GM23338 (cell line): Measurements from ENCODE around the gene SERPINI1.

Experiments used
- CREB1 ChIP-seq: fragments of 250-450 bp; sonication (Bioruptor Pico); IDR thresholded peaks from 2 replicates; pipeline ENCODE4 v1.5.0; 2020; ENCODE audit warnings: low read depth, mild to moderate bottlenecking, moderate library complexity
- CTCF ChIP-seq, 2 experiments: fragments of 200-600 bp in 1 of 2; sonication (generic) in 1 of 2; conservative IDR thresholded peaks; 2 replicates each; pipeline versions ENCODE4 v1.5.1 to v1.6.1; 2016 to 2017; ENCODE audit warnings: antibody characterized with exemption in 2 of 2, low read depth in 2 of 2, mild to moderate bottlenecking in 2 of 2, moderate library complexity in 1 of 2
- ETS1 ChIP-seq: IDR thresholded peaks from 2 replicates; pipeline ENCODE4 v1.6.1; 2016; ENCODE audit warnings: antibody characterized with exemption
- EZH2 ChIP-seq: fragments of 200-600 bp; sonication (generic); IDR thresholded peaks from one replicate; pipeline ENCODE4 v1.8.0; 2017; ENCODE audit warnings: antibody characterized with exemption, mild to moderate bottlenecking, low read depth; ENCODE audit not compliant: unreplicated experiment
- EZH2phosphoT487 ChIP-seq: fragments of 200-600 bp; sonication (generic); IDR thresholded peaks from one replicate; pipeline ENCODE4 v1.8.1; 2018; ENCODE audit warnings: antibody characterized with exemption; ENCODE audit not compliant: unreplicated experiment
- JUNB ChIP-seq: IDR thresholded peaks from one replicate; pipeline ENCODE4 v1.6.1; 2016; ENCODE audit warnings: antibody characterized with exemption; ENCODE audit not compliant: unreplicated experiment
- NANOG ChIP-seq: IDR thresholded peaks from 2 replicates; pipeline ENCODE4 v1.6.1; 2016; ENCODE audit warnings: antibody characterized with exemption, borderline replicate concordance
- POLR2AphosphoS5 ChIP-seq: IDR thresholded peaks from 2 replicates; pipeline ENCODE4 v1.6.1; 2016; ENCODE audit warnings: antibody characterized with exemption, low read depth
- REST ChIP-seq: IDR thresholded peaks from one replicate; pipeline ENCODE4 v1.6.1; 2018; ENCODE audit warnings: antibody characterized with exemption; ENCODE audit not compliant: unreplicated experiment
- STAT1 ChIP-seq: IDR thresholded peaks from one replicate; pipeline ENCODE4 v1.6.1; 2016; ENCODE audit warnings: antibody characterized with exemption; ENCODE audit not compliant: unreplicated experiment
- ZNF114 ChIP-seq: fragments of 250-450 bp; sonication (Bioruptor Pico); IDR thresholded peaks from 2 replicates; pipeline ENCODE4 v1.5.0; 2020; ENCODE audit warnings: mild to moderate bottlenecking, moderate library complexity
- ZNF331 ChIP-seq: fragments of 250-450 bp; sonication (Bioruptor Pico); IDR thresholded peaks from 2 replicates; pipeline ENCODE4 v1.5.0; 2020; ENCODE audit warnings: low read depth, mild to moderate bottlenecking, moderate library complexity
- ZNF462 ChIP-seq: fragments of 250-450 bp; sonication (Bioruptor Pico); IDR thresholded peaks from 2 replicates; pipeline ENCODE4 v1.5.0; 2020; ENCODE audit warnings: mild to moderate bottlenecking, moderate library complexity

GRCh38 chr3:167718582-167718981 lies 16.9 kb upstream of the SERPINI1 start:
- TF ChIP-seq STAT1 (no peak), CTCF (conservative IDR thresholded peaks at IDR 0.05; ENCODE audit: low read depth in 2 of 2) (no peak), EZH2 (no peak), CREB1 (CRISPR knock-in tag) (no peak), EZH2phosphoT487 (no peak), POLR2AphosphoS5 (no peak), NANOG (no peak), REST (no peak), ETS1 (no peak), ZNF331 (CRISPR knock-in tag) (no peak), ZNF462 (CRISPR knock-in tag) (no peak), ZNF114 (CRISPR knock-in tag) (no peak), JUNB (no peak)
